ES-I3 (cell line): Measurements from ENCODE around the gene MS4A6A.
"Not testable (repeated sequence)": the region's sequence is repeated elsewhere in the genome, so short reads cannot be mapped to it uniquely, and the experiment has no call there.

Experiments
- H3K36me3 ChIP-seq: 2 replicates; pipeline ENCODE4 v1.6.1; 2013; ENCODE audit warnings: mild to moderate bottlenecking, low read length, control low read depth, moderate library complexity; ENCODE audit not compliant: insufficient read depth
- H3K4me1 ChIP-seq: 2 replicates; pipeline ENCODE4 v1.6.1; 2013; ENCODE audit warnings: mild to moderate bottlenecking, control low read depth, low read length; ENCODE audit not compliant: insufficient read depth
- H3K9ac ChIP-seq: 2 replicates; pipeline ENCODE4 v1.6.1; 2013; ENCODE audit warnings: low read depth, mild to moderate bottlenecking, low read length, moderate library complexity
- H3K9me3 ChIP-seq: 2 replicates; pipeline ENCODE4 v1.6.1; 2013; ENCODE audit warnings: mild to moderate bottlenecking, low read length, moderate library complexity; ENCODE audit not compliant: control insufficient read depth, insufficient read depth

The MS4A6A gene

DNA sequence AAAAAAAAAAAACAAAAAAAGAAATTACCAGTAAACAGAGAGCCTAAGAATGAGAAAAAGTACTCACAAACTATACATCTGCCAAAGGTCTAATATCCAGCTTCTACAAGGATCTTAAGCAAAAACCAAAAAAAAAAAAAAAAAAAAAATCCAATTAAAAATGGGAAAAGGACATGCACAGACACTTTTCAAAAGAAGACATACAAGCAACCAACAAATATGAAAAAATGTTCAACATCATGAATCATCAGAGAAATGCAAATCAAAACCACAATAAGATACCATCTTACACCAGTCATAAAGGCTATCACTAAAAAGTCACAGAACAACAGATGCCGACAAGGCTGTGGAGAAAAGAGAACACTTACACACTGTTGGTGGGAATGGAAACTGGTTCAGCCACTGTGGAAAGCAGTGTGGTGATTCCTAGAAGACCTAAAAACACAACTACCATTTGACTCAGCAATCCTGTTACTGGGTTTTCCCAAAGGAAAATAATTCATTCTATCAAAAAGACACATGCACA, 18.3 kb downstream of the MS4A6A start:
- Histone ChIP-seq H3K9me3 (peaks cover 5% of the 10 kb centered on the region), H3K4me1 (no peaks in the 10 kb centered on the region), H3K9ac (no peak overlapping the region), H3K36me3 (no peaks in the 10 kb centered on the region)

DNA sequence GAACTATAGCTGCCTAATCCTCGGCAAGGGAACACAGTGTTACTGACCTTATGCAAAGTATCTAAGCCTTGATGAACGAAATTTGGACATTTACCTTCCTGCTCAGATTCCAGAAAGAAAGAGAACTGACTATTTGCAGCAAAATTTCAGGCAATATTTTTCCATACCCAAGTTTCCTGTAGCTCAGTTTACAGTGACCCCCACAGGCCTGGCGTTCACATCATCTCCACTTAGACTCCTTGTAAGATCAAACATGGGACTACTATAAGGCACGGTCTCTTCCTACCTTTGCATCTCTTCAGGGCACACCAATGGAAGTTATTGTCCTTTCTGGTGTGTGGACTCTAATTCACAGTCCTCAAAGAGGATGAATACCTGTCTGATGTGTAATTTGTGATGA, 21.1 kb downstream of the MS4A6A start:
- no peaks in the 10 kb centered on the region for H3K4me1 ChIP-seq

DNA sequence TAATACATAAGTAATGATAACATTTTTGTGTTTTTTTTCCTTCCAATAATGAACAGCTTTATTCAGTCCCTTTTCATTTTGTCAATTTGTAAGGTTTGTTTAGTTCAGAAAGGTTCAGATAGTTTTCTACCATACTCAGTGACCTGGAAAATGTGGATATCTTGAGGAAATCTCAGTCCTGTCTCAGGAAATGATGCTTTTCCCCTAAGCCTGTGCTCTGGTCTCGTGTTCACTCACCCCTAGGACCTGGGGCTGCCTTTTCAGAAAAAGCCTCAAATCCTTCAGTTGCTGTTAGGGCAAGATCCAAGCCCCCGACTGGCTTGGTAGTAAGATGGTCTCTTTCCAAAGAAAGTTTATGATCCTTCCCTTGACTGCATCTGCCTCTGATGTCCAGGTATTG, 21.8 kb downstream of the MS4A6A start:
- Histone ChIP-seq H3K9ac (no peak overlapping the region), H3K36me3 (no peaks in the 10 kb centered on the region), H3K4me1 (no peaks in the 10 kb centered on the region), H3K9me3 (no peaks in the 10 kb centered on the region)

More for the DNA sequence above, 21.1 kb downstream of the MS4A6A start:
- no peaks in the 10 kb centered on the region for H3K36me3 ChIP-seq
- no peak overlapping the region for H3K9ac ChIP-seq
- H3K9me3 ChIP-seq: no peaks in the 10 kb centered on the region

DNA sequence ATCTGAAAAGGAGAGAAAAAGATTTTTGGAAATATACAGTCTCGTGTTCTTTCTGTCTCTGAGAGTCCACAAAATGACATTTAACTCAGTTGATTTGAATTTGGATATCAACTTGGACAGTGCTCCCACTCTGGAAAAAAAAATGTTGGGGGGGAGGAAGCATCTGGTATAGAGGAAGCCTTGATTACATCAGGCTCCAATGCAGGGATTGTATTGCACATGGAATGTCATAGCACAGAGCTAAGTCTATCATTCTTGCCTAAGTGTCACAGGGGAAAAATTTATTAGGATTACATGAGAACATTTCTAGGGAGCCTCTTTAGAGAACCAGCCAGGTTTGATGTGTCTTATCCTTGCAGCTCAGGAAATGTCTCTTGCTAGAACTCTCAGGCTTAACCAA, 23.0 kb downstream of the MS4A6A start:
- H3K36me3 ChIP-seq: no peaks in the 10 kb centered on the region
- no peak overlapping the region for H3K9ac ChIP-seq
- H3K9me3 ChIP-seq: no peaks in the 10 kb centered on the region
- H3K4me1 ChIP-seq: no peaks in the 10 kb centered on the region

DNA sequence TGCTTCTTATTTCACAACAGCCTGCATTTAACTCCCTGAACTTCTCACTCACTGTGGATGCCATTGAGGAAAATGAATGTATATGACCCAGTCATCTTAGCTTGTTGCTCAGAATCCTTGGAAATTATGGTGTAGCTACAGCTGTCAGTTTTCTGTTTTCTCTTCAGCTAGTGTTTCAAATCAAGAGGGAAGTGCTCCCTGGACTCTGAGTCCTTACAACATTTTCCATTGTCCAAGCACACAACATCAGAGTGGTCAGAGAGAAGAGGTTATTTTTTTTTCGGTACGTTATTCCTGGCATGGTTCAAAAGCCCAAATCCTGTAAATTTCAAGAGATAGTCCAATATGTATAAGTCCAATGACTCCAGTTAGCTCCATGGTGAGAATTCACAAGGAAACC, 23.6 kb downstream of the MS4A6A start:
- Histone ChIP-seq H3K36me3 (no peaks in the 10 kb centered on the region), H3K4me1 (no peaks in the 10 kb centered on the region), H3K9ac (no peak overlapping the region), H3K9me3 (no peaks in the 10 kb centered on the region)

DNA sequence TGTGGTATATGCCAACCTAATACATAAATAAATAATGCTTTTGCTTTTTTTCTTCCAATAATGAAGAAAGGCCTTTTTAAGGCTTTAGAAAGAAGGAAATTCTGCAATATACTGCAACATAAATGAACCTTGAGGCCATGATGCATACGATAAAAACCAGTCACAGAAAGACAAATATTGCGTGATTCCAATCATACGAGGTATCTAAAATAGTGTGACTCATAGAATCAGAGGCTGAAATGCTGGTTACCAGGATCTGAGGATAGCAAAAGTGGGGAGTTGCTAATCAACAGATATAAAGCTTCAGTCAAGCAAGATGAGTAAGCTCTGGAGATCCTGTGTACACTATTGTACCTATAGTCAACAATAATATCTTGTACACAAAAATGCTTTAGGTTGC, 24.2 kb downstream of the MS4A6A start:
- H3K36me3 ChIP-seq: no peaks in the 10 kb centered on the region
- H3K4me1 ChIP-seq: no peaks in the 10 kb centered on the region
- H3K9ac ChIP-seq: no peak overlapping the region
- no peaks in the 10 kb centered on the region for H3K9me3 ChIP-seq

DNA sequence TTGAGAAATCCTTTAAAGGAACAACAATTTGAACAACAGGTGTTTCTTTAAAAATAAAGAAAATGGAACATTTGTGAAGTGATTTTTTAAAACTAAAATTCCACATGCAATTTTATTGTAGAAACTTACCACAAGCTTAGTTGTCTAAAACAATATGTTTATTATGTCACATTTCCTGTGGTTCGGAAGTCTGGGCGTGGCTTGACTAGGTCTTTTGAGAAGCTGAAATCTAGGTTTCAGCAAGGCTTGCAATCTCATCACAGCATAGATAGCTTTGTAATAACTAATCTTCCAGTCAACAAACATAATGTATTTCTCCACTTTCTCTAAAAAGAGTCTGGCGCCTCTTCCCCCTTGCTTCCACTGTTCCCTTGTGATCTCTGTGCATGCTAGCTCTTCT, 27.0 kb downstream of the MS4A6A start:
- no peaks in the 10 kb centered on the region for H3K9me3 ChIP-seq
- no peak overlapping the region for H3K9ac ChIP-seq
- no peaks in the 10 kb centered on the region for H3K36me3 ChIP-seq
- H3K4me1 ChIP-seq: no peaks in the 10 kb centered on the region

DNA sequence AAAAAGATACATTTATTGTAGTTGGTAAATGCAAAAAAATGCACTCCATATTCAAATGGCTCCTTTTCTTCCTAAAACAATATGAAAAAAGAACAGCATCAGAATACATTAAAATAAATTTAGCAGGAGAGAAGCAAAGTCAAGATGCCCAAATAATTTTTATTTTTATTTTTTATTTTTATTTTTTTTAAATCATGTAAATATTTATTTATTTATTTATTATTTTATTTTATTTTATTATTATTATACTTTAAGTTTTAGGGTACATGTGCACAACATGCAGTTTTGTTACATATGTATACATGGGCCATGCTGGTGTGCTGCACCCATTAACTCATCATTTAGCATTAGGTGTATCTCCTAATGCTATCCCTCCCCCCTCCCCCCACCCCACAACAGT, 30.2 kb downstream of the MS4A6A start:
- H3K9me3 ChIP-seq, H3K4me1 ChIP-seq, H3K9ac ChIP-seq, H3K36me3 ChIP-seq: not testable (repeated sequence)

DNA sequence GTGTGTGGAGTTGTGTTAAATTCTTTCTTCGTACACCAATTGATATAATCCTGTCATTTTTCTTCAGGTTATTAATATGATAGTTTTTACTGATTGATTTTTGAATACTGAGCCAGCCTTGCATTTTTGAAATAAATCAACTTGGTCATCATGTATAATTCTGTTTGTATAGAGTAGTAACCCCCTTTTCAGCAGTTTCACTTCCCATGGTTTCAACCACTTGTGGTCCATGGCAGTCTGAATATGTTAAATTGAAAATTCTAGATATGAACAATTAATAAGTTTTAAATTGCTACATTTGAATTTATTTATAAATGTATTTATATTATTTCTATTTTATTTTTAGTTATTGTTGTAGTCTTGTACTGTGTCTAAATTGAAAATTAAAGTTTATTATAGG, 32.6 kb downstream of the MS4A6A start:
- Histone ChIP-seq H3K36me3 (no peaks in the 10 kb centered on the region), H3K9ac (no peak overlapping the region), H3K9me3 (no peaks in the 10 kb centered on the region), H3K4me1 (no peaks in the 10 kb centered on the region)

DNA sequence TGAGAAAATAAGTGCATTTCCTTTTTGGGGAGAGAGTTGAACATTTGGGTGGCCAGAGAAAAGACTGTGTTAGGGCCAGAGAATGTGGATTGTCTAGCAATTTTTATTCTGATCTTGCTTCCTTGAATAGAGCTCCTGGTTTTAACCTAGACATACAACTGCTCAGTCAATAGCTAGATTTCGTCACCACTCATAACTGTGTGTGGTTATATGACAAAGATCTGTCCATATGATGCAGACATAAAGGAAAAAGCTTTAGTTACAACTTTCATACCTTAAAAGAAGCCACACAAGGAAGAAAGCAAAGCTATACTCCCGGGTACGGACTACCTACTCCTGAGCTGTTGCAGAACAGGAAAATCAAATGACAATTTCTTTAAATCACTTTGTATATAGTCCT, 37.2 kb downstream of the MS4A6A start:
- H3K36me3 ChIP-seq: no peaks in the 10 kb centered on the region

DNA sequence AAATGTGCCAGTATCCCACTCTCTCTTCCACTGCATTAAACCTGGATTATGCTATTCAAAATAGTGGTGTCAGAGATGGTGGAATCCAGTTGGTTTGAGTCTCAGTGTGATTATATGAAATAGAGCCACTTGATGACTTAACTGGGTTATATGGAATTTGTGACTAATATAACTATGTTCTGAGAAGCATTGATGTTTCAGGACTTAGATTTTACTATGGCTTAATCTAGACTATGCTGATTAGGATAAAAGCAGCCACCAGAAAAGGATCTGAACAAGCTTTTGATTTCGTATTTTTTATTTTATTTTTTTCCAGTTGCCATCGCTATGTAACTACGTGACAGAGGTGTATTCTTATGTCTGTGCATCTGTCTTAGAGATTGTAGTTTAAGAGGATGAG, 39.1 kb downstream of the MS4A6A start:
- Histone ChIP-seq H3K36me3 (no peaks in the 10 kb centered on the region), H3K9ac (no peak overlapping the region), H3K9me3 (no peaks in the 10 kb centered on the region), H3K4me1 (no peaks in the 10 kb centered on the region)

More for the DNA sequence above, 37.2 kb downstream of the MS4A6A start:
- Histone ChIP-seq H3K9ac (no peak overlapping the region), H3K9me3 (no peaks in the 10 kb centered on the region), H3K4me1 (no peaks in the 10 kb centered on the region)

DNA sequence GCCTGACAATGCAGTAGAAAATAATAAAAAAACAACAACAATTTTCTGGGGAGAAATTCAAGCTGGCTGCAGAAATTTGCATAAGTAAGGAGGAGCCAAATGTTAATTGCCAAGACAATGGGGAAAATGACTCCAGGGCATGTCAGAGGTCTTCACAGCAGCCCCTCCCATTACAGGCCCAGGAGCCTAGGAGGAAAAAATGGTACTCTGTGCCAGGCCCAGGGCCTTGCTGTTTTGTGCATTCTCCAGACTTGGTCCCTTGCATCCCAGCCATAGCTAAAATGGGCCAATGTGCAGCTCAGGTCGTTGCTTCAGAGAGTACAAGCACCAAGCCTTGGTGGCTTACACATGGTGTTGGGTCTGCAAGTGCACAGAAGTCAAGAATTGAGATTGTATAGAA, 49.0 kb downstream of the MS4A6A start:
- Histone ChIP-seq H3K36me3 (no peaks in the 10 kb centered on the region), H3K9ac (no peak overlapping the region), H3K9me3 (no peaks in the 10 kb centered on the region), H3K4me1 (no peaks in the 10 kb centered on the region)

DNA sequence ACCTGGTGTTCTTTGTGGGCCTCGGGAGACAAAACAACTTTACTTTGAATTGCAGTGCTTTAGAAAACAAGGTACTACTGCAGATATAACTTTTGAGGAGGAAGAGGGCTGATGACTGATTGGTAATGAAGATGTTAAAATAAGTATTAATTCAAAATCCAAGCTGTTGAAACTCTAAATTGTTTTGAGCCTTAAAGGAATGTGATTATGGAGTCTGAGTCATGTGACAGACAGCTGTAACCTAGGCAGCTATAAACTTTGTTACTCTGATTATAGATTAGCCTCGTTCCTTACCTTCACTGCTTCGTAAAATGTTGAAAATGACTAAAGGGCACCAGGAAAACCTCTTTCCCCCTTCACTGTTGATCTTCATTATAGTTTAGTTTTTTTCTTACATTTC, 51.0 kb downstream of the MS4A6A start:
- Histone ChIP-seq H3K36me3 (no peaks in the 10 kb centered on the region), H3K9me3 (no peaks in the 10 kb centered on the region), H3K4me1 (no peaks in the 10 kb centered on the region), H3K9ac (no peak overlapping the region)

DNA sequence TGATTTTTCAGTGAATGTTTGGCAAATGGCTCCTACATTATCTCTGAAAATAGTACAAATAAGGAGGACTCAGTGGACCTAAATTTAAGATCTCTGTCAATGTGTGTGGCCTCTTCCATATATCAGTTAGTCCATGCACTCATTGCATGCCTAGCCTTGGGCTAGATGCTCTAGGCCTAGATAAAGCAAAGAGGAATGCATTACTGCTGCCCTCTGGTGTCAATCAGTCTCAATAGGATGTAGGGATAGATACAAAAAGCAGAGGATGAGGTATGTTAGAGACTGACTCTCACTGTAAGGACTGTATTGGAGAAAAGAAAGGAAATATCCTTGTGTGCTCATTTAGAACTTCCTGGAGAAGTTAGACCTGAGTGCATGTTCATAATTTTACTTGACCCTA, 52.4 kb downstream of the MS4A6A start:
- Histone ChIP-seq H3K36me3 (no peaks in the 10 kb centered on the region), H3K9me3 (no peaks in the 10 kb centered on the region), H3K4me1 (no peaks in the 10 kb centered on the region), H3K9ac (no peak overlapping the region)

DNA sequence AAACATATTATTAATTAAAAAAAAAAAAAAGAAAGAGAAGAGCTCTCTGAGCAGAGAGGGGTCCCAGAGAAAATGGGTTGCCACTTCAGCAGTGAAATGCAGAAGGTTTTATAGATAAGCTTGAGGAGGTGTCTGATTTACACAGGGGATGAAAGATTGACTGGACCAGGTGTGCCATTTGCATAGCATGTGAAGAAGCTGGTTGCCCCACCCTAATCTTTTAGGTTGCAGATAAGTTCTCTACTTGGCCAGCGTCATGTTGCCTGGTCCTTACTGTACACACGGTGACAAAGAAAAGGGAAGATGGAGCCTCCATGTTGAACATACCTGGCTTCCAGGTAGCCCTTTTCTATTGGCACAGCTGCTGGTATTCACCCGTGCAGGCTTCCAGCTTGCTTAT, 53.0 kb downstream of the MS4A6A start:
- H3K36me3 ChIP-seq: no peaks in the 10 kb centered on the region
- no peak overlapping the region for H3K9ac ChIP-seq
- no peaks in the 10 kb centered on the region for H3K9me3 ChIP-seq
- no peaks in the 10 kb centered on the region for H3K4me1 ChIP-seq

DNA sequence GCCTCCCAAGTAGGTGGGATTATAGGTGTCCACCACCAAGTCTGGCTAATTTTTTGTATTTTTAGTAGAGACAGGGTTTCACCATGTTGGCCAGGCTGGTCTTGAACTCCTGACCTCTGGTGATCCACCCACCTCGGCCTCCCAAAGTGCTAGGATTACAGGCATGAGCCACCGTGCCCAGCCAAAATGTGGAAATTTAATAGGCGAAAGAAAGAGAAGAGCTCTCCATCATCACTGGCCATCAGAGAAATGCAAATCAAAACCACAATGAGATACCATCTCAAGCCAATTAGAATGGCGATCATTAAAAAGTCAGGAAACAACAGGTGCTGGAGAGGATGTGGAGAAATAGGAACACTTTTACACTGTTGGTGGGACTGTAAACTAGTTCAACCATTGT, 54.0 kb downstream of the MS4A6A start:
- not testable (repeated sequence) for H3K4me1 ChIP-seq, H3K9ac ChIP-seq, H3K9me3 ChIP-seq, H3K36me3 ChIP-seq
